Measurements from ENCODE around the gene P2RX2.
"Not testable (repeated sequence)": the region's sequence is repeated elsewhere in the genome, so short reads cannot be mapped to it uniquely, and the experiment has no call there.

DNA sequence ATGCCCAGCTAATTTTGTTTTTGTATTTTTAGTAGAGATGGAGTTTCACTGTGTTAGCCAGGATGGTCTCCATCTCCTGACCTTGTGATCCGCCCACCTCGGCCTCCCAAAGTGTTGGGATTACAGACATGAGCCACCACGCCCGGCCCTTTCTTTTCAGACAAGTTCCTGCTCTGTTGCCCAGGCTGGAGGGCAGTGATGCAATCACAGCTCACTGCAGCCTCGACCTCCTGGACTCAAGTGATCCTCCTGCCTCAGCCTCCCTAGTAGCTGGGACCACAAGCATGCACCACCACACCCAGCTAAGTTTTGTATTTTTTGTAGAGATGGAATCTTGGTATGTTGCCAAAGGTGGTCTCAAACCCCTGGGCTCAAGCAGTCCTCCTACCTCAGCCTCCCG, 19.1 kb upstream of the P2RX2 start:
- TF ChIP-seq, protein P1, sequence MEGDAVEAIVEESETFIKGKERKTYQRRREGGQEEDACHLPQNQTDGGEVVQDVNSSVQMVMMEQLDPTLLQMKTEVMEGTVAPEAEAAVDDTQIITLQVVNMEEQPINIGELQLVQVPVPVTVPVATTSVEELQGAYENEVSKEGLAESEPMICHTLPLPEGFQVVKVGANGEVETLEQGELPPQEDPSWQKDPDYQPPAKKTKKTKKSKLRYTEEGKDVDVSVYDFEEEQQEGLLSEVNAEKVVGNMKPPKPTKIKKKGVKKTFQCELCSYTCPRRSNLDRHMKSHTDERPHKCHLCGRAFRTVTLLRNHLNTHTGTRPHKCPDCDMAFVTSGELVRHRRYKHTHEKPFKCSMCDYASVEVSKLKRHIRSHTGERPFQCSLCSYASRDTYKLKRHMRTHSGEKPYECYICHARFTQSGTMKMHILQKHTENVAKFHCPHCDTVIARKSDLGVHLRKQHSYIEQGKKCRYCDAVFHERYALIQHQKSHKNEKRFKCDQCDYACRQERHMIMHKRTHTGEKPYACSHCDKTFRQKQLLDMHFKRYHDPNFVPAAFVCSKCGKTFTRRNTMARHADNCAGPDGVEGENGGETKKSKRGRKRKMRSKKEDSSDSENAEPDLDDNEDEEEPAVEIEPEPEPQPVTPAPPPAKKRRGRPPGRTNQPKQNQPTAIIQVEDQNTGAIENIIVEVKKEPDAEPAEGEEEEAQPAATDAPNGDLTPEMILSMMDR (IDR thresholded peaks at IDR 0.05), result not testable (repeated sequence)
- TF ChIP-seq EZH2, EZH2phosphoT487 (IDR thresholded peaks at IDR 0.05): not testable (repeated sequence)

Measured in neural progenitor cell (in vitro differentiated cells).